Fibroblast of pulmonary artery (primary cell): Measurements from ENCODE around the gene HTRA3.
A peak's percentile ranks its signal among the peaks of the same experiment; 100 is the strongest.

ENCODE experiments used
- DNase-seq: peaks from one replicate; pipeline ENCODE4 v3.0.0-alpha.2; 2010; ENCODE audit warnings: low read depth
- H3K4me3 ChIP-seq: replicated peaks from 2 replicates; pipeline ENCODE4 v1.5.1; 2011; ENCODE audit warnings: low read depth, mild to moderate bottlenecking, control low read depth, low read length, moderate library complexity
- TF ChIP-seq, protein P1 (sequence below): IDR thresholded peaks from 2 replicates; pipeline ENCODE4 v1.5.1; 2011; ENCODE audit warnings: mild to moderate bottlenecking, control low read depth, low read length, inconsistent platforms; ENCODE audit errors: missing control alignments

HTRA3 gene

DNA sequence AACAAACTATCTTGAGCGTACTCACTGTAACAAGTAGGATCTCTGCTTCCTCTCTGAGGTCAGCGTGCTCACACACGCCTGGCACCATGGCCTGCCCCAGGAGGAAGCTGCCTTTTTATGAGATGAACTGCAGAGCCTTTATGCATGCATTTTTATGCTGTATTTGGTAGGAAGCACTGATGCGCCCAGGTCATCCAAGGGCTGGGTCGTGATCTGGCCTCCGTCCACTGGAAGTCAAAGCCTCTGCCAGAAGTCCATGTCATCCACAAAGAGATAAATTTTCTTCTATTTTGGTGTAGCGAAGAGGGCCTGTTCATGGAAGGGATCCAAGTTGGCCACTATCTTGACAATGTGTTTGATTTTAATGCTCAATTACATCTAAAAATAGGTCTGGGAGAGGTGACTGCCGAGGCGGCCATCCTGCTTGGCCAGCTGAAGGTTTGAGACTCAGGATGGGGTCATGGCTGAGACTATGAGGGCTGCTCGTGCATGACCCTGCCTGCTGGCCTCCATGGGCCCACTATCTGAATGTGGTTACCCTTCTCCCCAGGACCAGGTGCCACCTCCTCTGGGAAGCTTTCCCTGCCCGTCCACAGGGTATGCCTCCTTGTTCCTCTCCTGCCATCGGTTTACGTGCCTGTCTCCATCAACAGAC lies 50.3 kb downstream of the HTRA3 start:
- DNase-seq = no peak
- TF ChIP-seq, protein P1, sequence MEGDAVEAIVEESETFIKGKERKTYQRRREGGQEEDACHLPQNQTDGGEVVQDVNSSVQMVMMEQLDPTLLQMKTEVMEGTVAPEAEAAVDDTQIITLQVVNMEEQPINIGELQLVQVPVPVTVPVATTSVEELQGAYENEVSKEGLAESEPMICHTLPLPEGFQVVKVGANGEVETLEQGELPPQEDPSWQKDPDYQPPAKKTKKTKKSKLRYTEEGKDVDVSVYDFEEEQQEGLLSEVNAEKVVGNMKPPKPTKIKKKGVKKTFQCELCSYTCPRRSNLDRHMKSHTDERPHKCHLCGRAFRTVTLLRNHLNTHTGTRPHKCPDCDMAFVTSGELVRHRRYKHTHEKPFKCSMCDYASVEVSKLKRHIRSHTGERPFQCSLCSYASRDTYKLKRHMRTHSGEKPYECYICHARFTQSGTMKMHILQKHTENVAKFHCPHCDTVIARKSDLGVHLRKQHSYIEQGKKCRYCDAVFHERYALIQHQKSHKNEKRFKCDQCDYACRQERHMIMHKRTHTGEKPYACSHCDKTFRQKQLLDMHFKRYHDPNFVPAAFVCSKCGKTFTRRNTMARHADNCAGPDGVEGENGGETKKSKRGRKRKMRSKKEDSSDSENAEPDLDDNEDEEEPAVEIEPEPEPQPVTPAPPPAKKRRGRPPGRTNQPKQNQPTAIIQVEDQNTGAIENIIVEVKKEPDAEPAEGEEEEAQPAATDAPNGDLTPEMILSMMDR = no peak
- no peak overlapping the region for H3K4me3 ChIP-seq

DNA sequence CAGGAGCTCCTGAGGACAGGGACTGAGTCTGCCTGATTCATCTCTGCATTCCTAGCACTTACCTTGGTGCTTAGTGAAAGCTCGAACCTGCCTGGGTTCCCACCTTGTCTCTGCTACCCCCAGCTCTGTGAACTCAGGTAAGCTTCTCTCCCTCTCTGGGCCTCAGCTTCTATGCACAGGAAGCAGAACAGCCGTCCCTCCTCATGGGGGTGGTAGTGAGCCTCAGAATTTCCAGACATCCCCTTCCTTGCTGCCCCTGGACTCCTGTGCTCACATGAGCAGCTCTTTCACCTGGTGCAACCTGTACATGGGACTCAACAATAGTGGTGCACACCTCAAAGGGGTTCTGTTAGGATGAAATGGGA lies 50.8 kb downstream of the HTRA3 start:
- TF ChIP-seq, protein P1 = peak; percentile 26
- H3K4me3 ChIP-seq = no peak overlapping the region
- DNase-seq = no peak

- H3K4me3 ChIP-seq = no peak overlapping the region
- no peak for DNase-seq
- TF ChIP-seq, protein P1 = no peak
These were observed 51.7 kb downstream of the HTRA3 start for GRCh38 chr4:8321220-8321619.

DNA sequence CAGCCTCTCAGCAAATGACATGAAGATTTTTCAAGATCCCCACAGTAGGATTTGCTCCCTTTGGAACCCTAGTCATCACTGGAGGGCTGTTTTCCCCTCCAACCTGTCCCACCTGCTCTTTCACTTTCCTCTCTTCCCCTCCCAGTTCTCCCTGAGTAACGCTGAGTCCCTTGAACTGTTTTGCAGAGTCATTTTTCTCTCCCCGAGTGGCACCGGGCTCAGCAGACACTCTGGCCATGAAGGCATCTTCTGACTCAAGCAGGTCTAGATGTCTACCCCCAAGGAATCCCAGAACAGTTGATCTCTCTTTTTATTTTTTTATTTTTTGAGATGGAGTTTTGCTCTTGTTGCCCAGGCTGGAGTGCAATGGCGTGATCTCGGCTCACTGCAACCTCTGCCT lies 52.2 kb downstream of the HTRA3 start:
- DNase-seq = no peak
- TF ChIP-seq, protein P1 = no peak
- no peak overlapping the region for H3K4me3 ChIP-seq

DNA sequence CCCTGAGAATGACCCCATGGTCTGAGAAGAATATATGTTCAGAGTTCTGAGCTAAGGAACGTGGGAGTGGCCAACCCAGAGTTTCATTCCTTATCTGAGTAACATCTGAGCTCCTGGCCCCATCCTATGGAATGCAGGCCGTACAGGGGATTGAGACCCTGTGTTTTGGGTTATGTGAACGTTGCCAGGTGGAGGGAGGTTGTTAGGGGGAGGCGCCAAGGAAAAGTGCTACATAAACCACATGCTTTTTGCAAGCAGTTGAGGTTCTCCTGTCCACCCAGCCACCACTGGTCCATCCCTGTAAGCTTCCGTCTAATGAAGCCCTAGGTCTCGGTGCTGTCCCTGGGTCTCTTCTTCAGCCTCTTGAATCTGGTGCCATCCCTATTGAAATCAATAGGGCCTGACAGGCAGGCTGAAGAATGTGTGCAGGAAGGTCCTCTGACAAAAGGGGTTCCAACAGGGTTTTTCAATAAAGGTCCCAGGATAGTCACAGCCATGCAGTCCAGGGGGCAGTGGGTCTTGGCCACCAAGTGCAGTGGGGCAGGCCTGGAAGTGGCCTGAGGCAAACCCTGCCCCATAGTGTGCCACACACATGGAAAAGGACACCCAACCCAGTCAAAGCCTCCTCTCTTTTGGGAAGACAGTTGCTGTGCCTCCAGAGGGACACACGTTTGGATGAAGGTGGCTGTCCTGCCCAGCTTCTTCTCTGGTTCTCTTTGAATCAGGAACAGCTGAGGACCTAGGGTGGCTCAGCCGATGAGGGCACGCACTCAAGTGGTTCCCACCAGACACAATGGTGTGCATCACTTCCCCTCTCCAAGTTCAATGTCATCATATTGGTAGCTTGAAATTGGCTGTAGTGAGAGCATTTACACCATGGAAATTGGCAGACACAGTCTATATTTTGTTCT lies 53.5 kb downstream of the HTRA3 start:
- H3K4me3 ChIP-seq = no peak overlapping the region
- TF ChIP-seq, protein P1 = no peak
- no peak for DNase-seq

- no peak overlapping the region for H3K4me3 ChIP-seq
- TF ChIP-seq, protein P1 = no peak
- DNase-seq = no peak
These were observed 54.5 kb downstream of the HTRA3 start for GRCh38 chr4:8323947-8324555.
